Keratinocyte (primary cell): ENCODE results near the gene CDK13. TPM values are rescaled to one million over a fixed set of nuclear protein-coding genes. Genes with fewer than 3 reads are reported as not detected.

Experiments
- DNase-seq: peaks from one replicate; pipeline ENCODE4 v3.0.0-alpha.2; 2011; ENCODE audit warnings: low read depth, missing footprints, low spot score
- FAIRE-seq: peaks from 2 replicates; lab custom pipeline; 2011; peaks lifted over from hg19 to GRCh38; lab: Jason Lieb, UNC
- H2AFZ ChIP-seq: 2 replicates; pipeline ENCODE4 v1.6.0; 2012; ENCODE audit warnings: low read length, control low read depth, inconsistent platforms; ENCODE audit not compliant: control insufficient read depth
- H3K27ac ChIP-seq: 2 replicates; pipeline ENCODE4 v1.5.1; 2011; ENCODE audit warnings: low read length; ENCODE audit not compliant: control insufficient read depth, insufficient read depth
- H3K27me3 ChIP-seq: 3 replicates; pipeline ENCODE4 v1.6.0; 2011; ENCODE audit warnings: low read length; ENCODE audit not compliant: control insufficient read depth, insufficient read depth; ENCODE audit errors: extremely low read depth
- H3K36me3 ChIP-seq, 2 experiments: 2 replicates in 1 of 2; 3 replicates in 1 of 2; pipeline ENCODE4 v1.5.1; 2011; ENCODE audit warnings: low read length in 2 of 2, mild to moderate bottlenecking in 1 of 2; ENCODE audit not compliant: control insufficient read depth in 2 of 2, insufficient read depth in 2 of 2; ENCODE audit errors: extremely low read depth in 1 of 2
- H3K4me1 ChIP-seq: 3 replicates; pipeline ENCODE4 v1.5.1; 2011; ENCODE audit warnings: low read length; ENCODE audit not compliant: control insufficient read depth, insufficient read depth; ENCODE audit errors: extremely low read depth
- H3K4me2 ChIP-seq: 3 replicates; pipeline ENCODE4 v1.6.0; 2011; ENCODE audit warnings: low read depth, low read length; ENCODE audit not compliant: control insufficient read depth, insufficient read depth; ENCODE audit errors: extremely low read depth
- H3K4me3 ChIP-seq, 3 experiments: fragments of 200-600 bp in 1 of 3; sonication (generic) in 1 of 3; 2 replicates in 2 of 3; 3 replicates in 1 of 3; pipeline ENCODE4 v1.5.1; 2011 to 2016; ENCODE audit warnings: low read length in 3 of 3, mild to moderate bottlenecking in 3 of 3, control low read depth in 2 of 3, inconsistent platforms in 1 of 3, low read depth in 1 of 3, mixed read lengths in 1 of 3, mixed run types in 1 of 3, moderate library complexity in 1 of 3; ENCODE audit not compliant: control insufficient read depth in 2 of 3, insufficient read depth in 2 of 3; ENCODE audit errors: extremely low read depth in 1 of 3
- H3K79me2 ChIP-seq: 2 replicates; pipeline ENCODE4 v1.6.0; 2012; ENCODE audit warnings: low read length; ENCODE audit not compliant: control insufficient read depth, insufficient read depth
- H3K9ac ChIP-seq: 3 replicates; pipeline ENCODE4 v1.6.0; 2011; ENCODE audit warnings: low read length; ENCODE audit not compliant: control insufficient read depth, insufficient read depth; ENCODE audit errors: extremely low read depth
- H3K9me1 ChIP-seq: 3 replicates; pipeline ENCODE4 v1.6.0; 2011; ENCODE audit warnings: low read length; ENCODE audit not compliant: control insufficient read depth, insufficient read depth; ENCODE audit errors: extremely low read depth
- H3K9me3 ChIP-seq: 2 replicates; pipeline ENCODE4 v1.5.1; 2012; ENCODE audit warnings: low read depth, low read length; ENCODE audit not compliant: control insufficient read depth
- H4K20me1 ChIP-seq: 3 replicates; pipeline ENCODE4 v1.6.0; 2011; ENCODE audit warnings: low read length; ENCODE audit not compliant: control insufficient read depth, insufficient read depth; ENCODE audit errors: extremely low read depth
- EZH2 ChIP-seq: IDR thresholded peaks from one replicate; pipeline ENCODE4 v1.6.1; 2012; ENCODE audit warnings: inconsistent platforms, mild to moderate bottlenecking, low read length, moderate library complexity
- dilution Hi-C: fragments of 300-500 bp; cut with MboI; formaldehyde crosslinking; loops from one replicate; pipeline ENCODE4 v1.7.0; 2020; ENCODE audit warnings: low sequenced_read_pairs; ENCODE audit not compliant: extremely low pct_ligation_motif_present
- polyA plus RNA-seq, 5 experiments: library from polyadenylated mRNA; depleted of rRNA in 3 of 5; stranded (reverse) in 3 of 5; stranded (forward) in 1 of 5; unstranded in 1 of 5; fragments of >200 nt; gene quantifications; 1 replicate in 1 of 5; 2 replicates in 3 of 5; 3 replicates in 1 of 5; pipeline versions ENCODE4 v1.2.1 to v1.2.3, GENCODE V29; 2011 to 2012; ENCODE audit warnings: missing spikeins in 2 of 5, low read depth in 1 of 5, low replicate concordance in 1 of 5
- TF ChIP-seq, protein P1 (sequence below), 3 experiments: IDR thresholded peaks in 1 of 3; conservative IDR thresholded peaks in 1 of 3; optimal IDR thresholded peaks in 1 of 3; 2 replicates in 2 of 3; 3 replicates in 1 of 3; pipeline versions ENCODE3 to v1.5.1; 2011; ENCODE audit warnings: low read length in 3 of 3, mild to moderate bottlenecking in 3 of 3, moderate library complexity in 2 of 3, control low read depth in 1 of 3, inconsistent platforms in 1 of 3; ENCODE audit not compliant: insufficient read depth in 2 of 3; ENCODE audit errors: extremely low read depth in 1 of 3

Gene CDK13
- polyA plus RNA-seq, 1 donor (not counting 4 experiments of a cell fraction or from before 2014, with no cell fraction given) = 25.4 TPM

GRCh38 chr7:40093631-40094350 is 143.7 kb downstream of the CDK13 start:
- Histone ChIP-seq H3K4me3 (no peak overlapping the region), H3K79me2 (no peaks in the 10 kb centered on the region), H3K4me1 (no peaks in the 10 kb centered on the region), H3K27me3 (no peaks in the 10 kb centered on the region), H3K9ac (no peak overlapping the region), H4K20me1 (no peaks in the 10 kb centered on the region), H3K9me3 (no peaks in the 10 kb centered on the region), H3K27ac (no peak overlapping the region), H2AFZ (no peak overlapping the region), H3K36me3 (peaks cover 8 to 14% of the 10 kb centered on the region in 2 experiments), H3K9me1 (no peaks in the 10 kb centered on the region), H3K4me2 (no peak overlapping the region)
- no peak for TF ChIP-seq EZH2
- TF ChIP-seq, protein P1, sequence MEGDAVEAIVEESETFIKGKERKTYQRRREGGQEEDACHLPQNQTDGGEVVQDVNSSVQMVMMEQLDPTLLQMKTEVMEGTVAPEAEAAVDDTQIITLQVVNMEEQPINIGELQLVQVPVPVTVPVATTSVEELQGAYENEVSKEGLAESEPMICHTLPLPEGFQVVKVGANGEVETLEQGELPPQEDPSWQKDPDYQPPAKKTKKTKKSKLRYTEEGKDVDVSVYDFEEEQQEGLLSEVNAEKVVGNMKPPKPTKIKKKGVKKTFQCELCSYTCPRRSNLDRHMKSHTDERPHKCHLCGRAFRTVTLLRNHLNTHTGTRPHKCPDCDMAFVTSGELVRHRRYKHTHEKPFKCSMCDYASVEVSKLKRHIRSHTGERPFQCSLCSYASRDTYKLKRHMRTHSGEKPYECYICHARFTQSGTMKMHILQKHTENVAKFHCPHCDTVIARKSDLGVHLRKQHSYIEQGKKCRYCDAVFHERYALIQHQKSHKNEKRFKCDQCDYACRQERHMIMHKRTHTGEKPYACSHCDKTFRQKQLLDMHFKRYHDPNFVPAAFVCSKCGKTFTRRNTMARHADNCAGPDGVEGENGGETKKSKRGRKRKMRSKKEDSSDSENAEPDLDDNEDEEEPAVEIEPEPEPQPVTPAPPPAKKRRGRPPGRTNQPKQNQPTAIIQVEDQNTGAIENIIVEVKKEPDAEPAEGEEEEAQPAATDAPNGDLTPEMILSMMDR (optimal IDR thresholded peaks at IDR 0.05 in 1 of 3, IDR thresholded peaks at IDR 0.05 in 1 of 3, conservative IDR thresholded peaks at IDR 0.05 in 1 of 3; ENCODE audit: extremely low read depth in 1 of 3, insufficient read depth in 2 of 3, low read length in 3 of 3) = no peak
- FAIRE-seq (no peak), DNase-seq (no peak)
- dilution Hi-C loops = no loop called here

DNA sequence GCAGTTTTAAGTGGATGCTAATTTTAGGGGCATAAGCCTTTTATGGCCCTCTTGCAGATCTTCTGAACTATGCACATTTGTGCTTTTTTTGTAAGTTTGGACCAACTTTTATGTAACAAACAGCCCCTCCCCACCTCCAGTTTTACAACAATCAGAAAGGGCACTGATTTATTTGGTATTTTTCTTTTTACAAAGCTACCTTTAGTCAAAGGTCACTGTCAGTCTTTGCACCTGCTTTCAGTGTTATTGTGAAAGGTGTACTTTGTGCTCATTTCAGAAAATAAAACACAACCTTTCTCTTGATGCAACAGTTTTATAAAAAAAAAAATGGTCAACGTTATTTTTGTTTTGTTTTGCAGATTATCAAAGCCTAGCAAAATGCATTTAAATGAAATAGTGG is 145.2 kb downstream of the CDK13 start:
- Histone ChIP-seq H3K36me3 (peaks cover 8 to 14% of the 10 kb centered on the region in 2 experiments), H3K79me2 (no peaks in the 10 kb centered on the region), H3K9ac (no peak overlapping the region), H3K27ac (no peak overlapping the region), H3K4me3 (no peak overlapping the region), H3K4me1 (no peaks in the 10 kb centered on the region), H3K9me1 (no peaks in the 10 kb centered on the region), H4K20me1 (no peaks in the 10 kb centered on the region), H3K27me3 (no peaks in the 10 kb centered on the region), H3K9me3 (no peaks in the 10 kb centered on the region), H3K4me2 (no peak overlapping the region), H2AFZ (no peak overlapping the region)
- dilution Hi-C loops = no loop called here
- FAIRE-seq (no peak), DNase-seq (no peak)
- TF ChIP-seq, protein P1 (optimal IDR thresholded peaks at IDR 0.05 in 1 of 3, IDR thresholded peaks at IDR 0.05 in 1 of 3, conservative IDR thresholded peaks at IDR 0.05 in 1 of 3; ENCODE audit: extremely low read depth in 1 of 3, insufficient read depth in 2 of 3, low read length in 3 of 3) = no peak
